KMS-11 (cell line): ENCODE results near the gene TIMM50.
A peak's percentile ranks its signal among the peaks of the same experiment; 100 is the strongest.

Experiments
- H2AFZ ChIP-seq: fragments of 200-600 bp; sonication (generic); 2 replicates; pipeline ENCODE4 v1.6.1; 2016; ENCODE audit warnings: antibody characterized with exemption, mixed run types, low read depth
- H3K27ac ChIP-seq: fragments of 200-600 bp; sonication (generic); 2 replicates; pipeline ENCODE4 v1.6.1; 2016; ENCODE audit warnings: mild to moderate bottlenecking, mixed run types
- H3K27me3 ChIP-seq: fragments of 200-600 bp; sonication (generic); 2 replicates; pipeline ENCODE4 v1.6.1; 2017; ENCODE audit warnings: mild to moderate bottlenecking, low read depth, mixed run types, moderate library complexity; ENCODE audit not compliant: insufficient read depth
- H3K36me3 ChIP-seq: fragments of 200-600 bp; sonication (generic); 2 replicates; pipeline ENCODE4 v1.6.1; 2017; ENCODE audit warnings: mild to moderate bottlenecking, mixed run types; ENCODE audit not compliant: insufficient read depth
- H3K4me1 ChIP-seq: fragments of 200-600 bp; sonication (generic); 2 replicates; pipeline ENCODE4 v1.6.1; 2016; ENCODE audit warnings: mild to moderate bottlenecking, low read depth, mixed run types; ENCODE audit not compliant: poor library complexity, severe bottlenecking
- H3K4me2 ChIP-seq: fragments of 200-600 bp; sonication (generic); 2 replicates; pipeline ENCODE4 v1.7.0; 2016; ENCODE audit warnings: mild to moderate bottlenecking, mixed run types
- H3K4me3 ChIP-seq: fragments of 200-600 bp; sonication (generic); IDR thresholded peaks from 2 replicates; pipeline ENCODE4 v1.6.1; 2017; ENCODE audit warnings: low read depth, low read length, mixed read lengths; ENCODE audit not compliant: insufficient read depth
- H3K79me2 ChIP-seq: fragments of 200-600 bp; sonication (generic); 2 replicates; pipeline ENCODE4 v1.6.1; 2016; ENCODE audit warnings: low read depth, mixed run types; ENCODE audit not compliant: insufficient read depth
- H3K9ac ChIP-seq: fragments of 200-600 bp; sonication (generic); 2 replicates; pipeline ENCODE4 v1.6.1; 2016; ENCODE audit warnings: mild to moderate bottlenecking, mixed run types
- H4K20me1 ChIP-seq: fragments of 200-600 bp; sonication (generic); 2 replicates; pipeline ENCODE4 v1.6.1; 2016; ENCODE audit warnings: mild to moderate bottlenecking, mixed run types; ENCODE audit not compliant: insufficient read depth
- CTCF ChIP-seq: fragments of 200-600 bp; sonication (generic); conservative IDR thresholded peaks from 2 replicates; pipeline ENCODE4 v1.6.1; 2017; ENCODE audit warnings: low read depth, mild to moderate bottlenecking, antibody characterized with exemption, low read length, moderate library complexity, mixed read lengths

The TIMM50 gene

GRCh38 chr19:39481229-39481545 lies 549 bp downstream of the TIMM50 start:
- H3K4me2 ChIP-seq = peak overlapping the region; percentile 79
- H2AFZ ChIP-seq = peak overlapping the region; percentile 86
- H3K9ac ChIP-seq = peak overlapping the region; percentile 94
- H3K36me3 ChIP-seq = peaks cover 10% of the 10 kb centered on the region; the same call in 1 of the 2 replicates
- no peaks in the 10 kb centered on the region for H3K27me3 ChIP-seq
- peak overlapping the region; percentile 64 for H3K27ac ChIP-seq
- H3K4me3 ChIP-seq = no peak overlapping the region
- peaks cover 30% of the 10 kb centered on the region for H3K79me2 ChIP-seq
- peaks cover 13% of the 10 kb centered on the region for H3K4me1 ChIP-seq
- no peak for TF ChIP-seq CTCF
- no peaks in the 10 kb centered on the region for H4K20me1 ChIP-seq

DNA sequence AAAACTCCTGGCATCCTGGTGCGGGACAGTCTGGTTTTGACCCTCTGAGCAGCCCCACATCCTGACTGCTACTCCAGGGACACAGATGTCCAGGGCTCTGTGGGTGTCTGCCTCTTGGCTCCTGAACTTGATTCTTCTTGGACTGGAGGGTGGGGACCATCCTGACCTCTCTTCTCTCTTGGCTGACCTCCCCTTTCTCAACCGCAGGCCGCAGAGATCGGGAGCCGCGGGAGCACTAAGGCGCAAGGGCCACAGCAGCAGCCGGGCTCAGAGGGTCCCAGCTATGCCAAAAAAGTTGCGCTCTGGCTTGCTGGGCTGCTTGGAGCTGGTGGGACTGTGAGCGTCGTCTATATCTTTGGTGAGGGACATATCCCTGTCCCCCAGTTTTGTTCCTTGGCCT lies 1.0 kb downstream of the TIMM50 start:
- Histone ChIP-seq H3K4me3 (no peak overlapping the region), H3K27me3 (no peaks in the 10 kb centered on the region), H3K4me1 (peaks cover 13% of the 10 kb centered on the region), H3K9ac (peak overlapping the region; percentile 94; the same call in 1 of the 2 replicates), H3K4me2 (peak overlapping the region; percentile 79), H2AFZ (no peak overlapping the region), H3K36me3 (peaks cover 10% of the 10 kb centered on the region; the same call in 1 of the 2 replicates), H3K79me2 (peaks cover 30% of the 10 kb centered on the region), H3K27ac (no peak overlapping the region; the same call in 1 of the 2 replicates), H4K20me1 (no peaks in the 10 kb centered on the region)
- no peak for TF ChIP-seq CTCF

DNA sequence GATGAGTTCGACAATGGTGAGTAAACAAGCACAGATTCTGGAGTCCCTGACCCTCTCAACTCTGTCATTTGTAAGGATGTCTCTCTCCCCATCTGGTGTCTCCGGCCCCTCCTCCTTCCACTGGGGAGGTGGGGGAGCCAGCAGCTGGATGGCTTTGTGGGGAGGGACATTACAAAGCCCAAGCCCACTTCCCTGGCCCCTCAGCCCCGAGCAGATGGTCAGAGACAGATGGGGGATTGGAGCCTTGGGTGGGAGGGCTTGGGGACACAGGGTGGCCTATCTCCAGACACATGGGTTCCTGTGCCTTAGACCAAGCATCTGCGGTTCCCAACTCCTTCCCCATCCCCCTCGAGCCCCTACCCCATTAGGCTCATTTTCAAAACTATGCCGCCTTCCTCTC lies 2.5 kb downstream of the TIMM50 start:
- Histone ChIP-seq H4K20me1 (no peaks in the 10 kb centered on the region), H3K9ac (no peak overlapping the region), H3K79me2 (peaks cover 30% of the 10 kb centered on the region), H3K36me3 (peaks cover 10% of the 10 kb centered on the region; the same call in 1 of the 2 replicates), H3K4me2 (no peak overlapping the region), H3K4me1 (peaks cover 13% of the 10 kb centered on the region), H3K4me3 (no peak overlapping the region), H3K27me3 (no peaks in the 10 kb centered on the region), H2AFZ (no peak overlapping the region), H3K27ac (no peak overlapping the region)
- TF ChIP-seq CTCF = no peak

DNA sequence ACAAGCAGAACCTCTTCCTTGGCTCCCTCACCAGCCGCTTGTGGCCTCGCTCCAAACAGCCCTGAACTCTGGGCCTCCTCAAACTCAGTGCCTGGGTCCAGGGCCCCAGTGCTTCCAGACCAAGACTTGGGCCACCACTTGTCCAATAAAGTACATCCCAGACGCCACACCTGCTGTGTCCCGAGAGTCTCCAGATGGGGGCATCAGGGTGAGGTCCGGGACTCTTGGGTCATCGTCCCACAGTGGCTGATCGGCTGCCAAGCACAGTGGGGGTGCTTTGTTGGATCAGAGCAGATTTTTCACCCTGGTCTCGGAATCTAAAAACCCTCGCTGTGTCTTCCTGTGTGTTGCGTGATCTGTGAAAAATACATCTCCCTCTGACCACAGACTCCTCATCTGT lies 9.1 kb downstream of the TIMM50 start:
- no peaks in the 10 kb centered on the region for H3K4me1 ChIP-seq
- H3K79me2 ChIP-seq = no peaks in the 10 kb centered on the region
- no peaks in the 10 kb centered on the region for H3K27me3 ChIP-seq
- H3K36me3 ChIP-seq = no peaks in the 10 kb centered on the region; the same call in 1 of the 2 replicates
- H4K20me1 ChIP-seq = no peaks in the 10 kb centered on the region
- H2AFZ ChIP-seq = no peak overlapping the region
- no peak overlapping the region for H3K4me3 ChIP-seq
- H3K4me2 ChIP-seq = no peak overlapping the region
- no peak for TF ChIP-seq CTCF
- no peak overlapping the region for H3K9ac ChIP-seq
- H3K27ac ChIP-seq = no peak overlapping the region
